SW480 (cell line): Measurements from ENCODE around the gene HPSE.

ENCODE experiments used
- DNase-seq: peaks from one replicate; pipeline ENCODE4 v3.0.0-alpha.2; 2016; ENCODE audit warnings: low spot score

The HPSE gene

DNA sequence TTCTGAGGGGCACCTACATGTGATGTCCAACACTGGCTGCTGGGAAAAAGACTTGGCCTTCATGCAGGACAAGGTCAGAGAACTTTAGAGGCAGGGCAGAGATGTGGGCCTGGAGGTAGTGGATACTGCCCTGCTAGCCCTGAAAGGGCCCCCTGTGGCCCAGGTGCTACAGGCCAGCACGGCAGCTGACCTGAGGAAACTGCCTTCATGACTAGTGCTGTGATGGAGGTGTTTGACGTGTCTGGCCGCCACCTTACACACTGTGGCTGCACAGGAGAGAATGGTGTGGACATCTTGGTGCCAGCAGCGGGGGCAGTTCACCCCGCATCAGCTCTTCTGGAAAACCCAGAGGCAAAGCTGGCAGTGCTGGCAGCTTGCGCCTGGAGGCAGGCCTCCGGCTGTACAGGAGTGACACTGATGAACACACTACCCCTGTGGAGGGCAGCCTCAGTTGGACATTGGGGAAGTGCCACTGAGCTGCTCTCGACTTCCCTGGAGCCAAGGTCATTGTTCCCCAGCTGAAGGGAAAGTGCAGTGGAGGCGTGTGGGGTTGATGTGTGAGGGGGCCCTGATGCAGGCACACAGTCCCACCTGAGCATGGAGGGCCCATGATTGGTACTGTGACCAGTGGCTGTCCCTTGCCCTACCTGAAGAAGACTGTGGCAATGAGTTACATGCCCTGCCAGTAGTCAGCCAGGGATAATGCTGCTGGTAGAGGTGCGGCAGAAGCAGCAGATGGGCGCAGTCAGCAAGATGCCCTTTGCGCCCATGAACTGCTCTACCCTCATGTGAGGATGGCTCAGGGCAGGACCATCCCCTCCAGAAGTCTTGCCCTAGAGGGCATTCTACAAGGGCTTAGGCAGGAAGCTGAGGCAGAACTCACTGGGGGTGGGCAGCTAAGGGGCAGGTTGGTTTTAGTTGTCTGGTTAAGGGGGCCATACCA is 87.0 kb downstream of the HPSE start:
- no peak for DNase-seq
